Left hindlimb (tissue), 1 donor: ENCODE measurements around the gene KIR3DL2.
"Not testable (repeated sequence)": the region's sequence is repeated elsewhere in the genome, so short reads cannot be mapped to it uniquely, and the experiment has no call there.

Experiments used
- DNase-seq: peaks from one replicate; pipeline ENCODE4 v3.0.0-alpha.2; 2018

KIR3DL2 gene

GRCh38 chr19:54850061-54850640, at the start of gene KIR3DL2:
Gene KIR3DL2 (plus strand): TSS chr19:54850443. CDS start chr19:54850476, 33 bp downstream.
- not testable (repeated sequence) for DNase-seq

DNA sequence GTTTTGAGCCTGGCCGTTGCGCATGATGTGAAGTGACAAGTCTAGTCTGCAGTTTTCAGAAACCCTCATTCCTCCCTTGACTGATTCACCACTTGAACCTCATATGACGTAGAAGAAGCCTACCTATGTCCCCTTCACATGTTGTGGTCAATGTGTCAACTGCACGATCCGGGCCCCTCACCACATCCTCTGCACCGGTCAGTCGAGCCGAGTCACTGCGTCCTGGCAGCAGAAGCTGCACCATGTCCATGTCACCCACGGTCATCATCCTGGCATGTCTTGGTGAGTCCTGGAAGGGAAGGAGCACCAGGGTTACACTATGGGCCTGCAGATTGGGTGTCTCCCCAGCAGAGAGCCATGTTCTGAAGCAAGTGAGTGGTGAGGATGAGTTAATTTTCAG, 46.8 kb upstream of the KIR3DL2 start, which contains the start of gene KIR2DL4:
KIR2DL4 (plus strand) TSS at position 201 of the 400 bp plus-strand sequence; CDS start at position 243, 42 bp downstream.
- no peak for DNase-seq

DNA sequence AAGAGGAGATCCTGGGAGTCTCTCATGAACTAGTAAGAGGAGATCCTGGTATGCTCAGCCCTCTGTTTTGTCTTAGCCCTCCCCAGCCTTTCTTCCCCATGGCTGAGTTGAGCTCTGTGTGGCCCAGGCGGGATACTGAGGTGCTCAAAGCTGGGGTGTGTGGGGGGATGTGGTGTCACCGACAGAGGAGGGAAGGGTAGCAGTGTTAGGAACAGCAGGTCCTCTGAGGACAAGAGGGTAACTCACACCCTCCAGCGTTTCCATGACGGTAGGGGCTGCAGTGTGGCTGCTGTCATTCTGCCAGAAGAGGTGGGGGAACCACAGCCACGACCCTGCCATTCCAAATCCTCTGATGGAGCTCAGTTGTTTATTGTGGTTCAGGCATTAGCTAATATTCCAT, 46.1 kb upstream of the KIR3DL2 start:
- DNase-seq = no peak

- no peak for DNase-seq
Measured at GRCh38 chr19:54804571-54804970, 45.7 kb upstream of the KIR3DL2 start.

- no peak for DNase-seq
Measured at GRCh38 chr19:54805665-54806515, 44.4 kb upstream of the KIR3DL2 start.

DNA sequence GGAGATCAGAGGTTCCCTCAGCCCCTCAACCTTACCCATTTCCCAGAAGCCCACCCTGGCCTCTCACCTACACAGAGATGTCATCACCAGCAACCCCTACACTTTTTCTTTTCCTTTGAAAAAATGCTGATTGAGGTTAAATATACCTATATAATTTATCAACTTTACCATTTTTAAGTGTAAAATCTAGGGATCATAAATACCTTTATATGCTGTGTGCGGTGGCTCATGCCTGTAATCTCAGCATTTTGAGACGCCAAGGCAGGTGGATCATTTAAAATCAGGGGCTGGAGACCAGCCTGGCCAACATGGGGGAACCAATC, 43.8 kb upstream of the KIR3DL2 start:
- no peak for DNase-seq

DNA sequence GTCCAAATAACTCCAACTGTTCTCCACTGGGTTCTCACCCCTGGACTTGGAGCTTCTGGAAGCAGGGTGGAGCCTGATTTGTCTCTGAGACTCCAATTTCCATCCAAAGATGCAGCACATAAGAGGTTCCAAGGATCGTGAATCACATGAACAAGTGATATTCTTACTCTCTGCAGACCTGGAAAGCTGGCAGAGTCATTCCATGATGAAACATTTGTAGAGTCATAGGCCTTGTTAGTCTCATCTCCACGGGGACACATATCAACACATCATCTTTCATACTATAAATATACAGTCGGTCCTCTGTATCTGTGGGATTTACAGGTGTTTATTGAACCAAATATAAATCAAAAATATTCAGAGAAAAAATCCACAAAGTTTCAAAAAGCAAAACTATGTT, 35.7 kb upstream of the KIR3DL2 start:
- not testable (repeated sequence) for DNase-seq

GRCh38 chr19:54816251-54816650, 34.0 kb upstream of the KIR3DL2 start, which contains the start of gene KIR3DL1:
Gene KIR3DL1 (plus strand): TSS chr19:54816468.
- DNase-seq = not testable (repeated sequence)

DNA sequence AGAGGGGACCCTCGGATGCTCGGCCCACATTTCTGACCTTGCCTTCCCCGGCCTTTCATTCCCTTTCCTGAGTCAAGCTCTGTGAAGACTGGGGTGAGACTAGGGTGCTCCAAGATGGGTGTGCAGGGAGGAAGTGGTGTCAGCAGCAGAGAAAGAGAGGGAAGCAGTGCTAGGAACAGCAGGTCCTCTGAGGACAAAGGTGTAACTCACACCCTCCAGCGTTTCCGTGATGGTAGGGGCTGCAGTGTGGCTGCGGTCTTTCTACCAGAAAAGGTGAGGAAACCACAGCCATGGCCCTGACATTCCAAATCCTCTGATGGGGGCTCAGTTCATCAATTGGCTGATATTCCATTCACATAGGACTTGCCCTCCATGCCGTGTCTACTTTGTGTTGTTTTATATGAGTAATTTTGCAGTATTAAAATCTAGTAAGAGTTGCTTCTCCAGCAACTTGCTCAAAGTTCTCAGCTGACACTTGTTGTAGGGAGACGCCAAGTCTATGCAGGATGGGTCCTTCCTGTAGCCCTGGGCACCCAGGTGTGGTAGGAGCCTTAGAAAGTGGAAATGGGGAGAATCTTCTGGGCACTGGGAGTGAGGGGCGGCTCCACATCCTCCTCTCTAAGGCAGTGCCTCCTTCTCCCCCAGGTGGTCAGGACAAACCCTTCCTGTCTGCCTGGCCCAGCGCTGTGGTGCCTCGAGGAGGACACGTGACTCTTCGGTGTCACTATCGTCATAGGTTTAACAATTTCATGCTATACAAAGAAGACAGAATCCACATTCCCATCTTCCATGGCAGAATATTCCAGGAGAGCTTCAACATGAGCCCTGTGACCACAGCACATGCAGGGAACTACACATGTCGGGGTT, 32.3 kb upstream of the KIR3DL2 start:
- no peak for DNase-seq

DNA sequence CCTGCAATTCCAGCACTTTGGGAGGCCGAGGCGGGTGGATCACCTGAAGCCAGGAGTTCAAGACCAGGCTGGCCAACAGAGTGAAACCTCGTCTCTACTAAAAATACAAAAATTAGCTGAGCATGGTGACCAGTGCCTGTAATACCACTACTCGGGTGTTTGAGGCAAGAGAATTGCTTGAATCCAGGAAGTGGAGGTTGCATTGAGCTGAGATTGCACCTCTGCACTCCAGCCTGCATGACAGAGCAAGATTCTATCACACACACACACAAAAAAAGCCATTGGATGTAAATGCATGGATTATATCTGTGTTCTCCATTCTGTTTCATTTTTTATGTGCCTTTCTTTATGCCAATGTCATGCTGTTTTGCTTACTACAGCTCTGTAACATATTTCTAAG, 25.8 kb upstream of the KIR3DL2 start:
- not testable (repeated sequence) for DNase-seq

GRCh38 chr19:54825326-54825725, 24.9 kb upstream of the KIR3DL2 start:
- not testable (repeated sequence) for DNase-seq

DNA sequence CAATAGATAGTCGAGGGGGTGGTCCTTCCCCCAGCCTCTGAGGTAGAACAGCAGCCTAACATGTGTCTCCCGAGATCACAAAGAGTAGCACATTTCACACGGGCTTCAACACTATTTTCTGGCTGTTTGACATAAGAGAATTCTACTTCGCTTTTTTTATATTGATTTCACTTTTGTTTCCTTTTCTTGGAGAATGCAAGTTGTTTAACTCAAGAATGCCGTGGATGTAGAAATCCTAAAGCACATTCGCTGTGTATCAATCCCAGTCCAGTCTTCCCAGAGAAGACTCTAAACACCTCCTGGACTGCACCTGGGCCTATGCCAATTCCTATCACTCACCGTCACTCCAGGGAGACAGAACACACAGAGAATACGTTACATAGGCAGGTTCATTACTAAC, 22.2 kb upstream of the KIR3DL2 start:
- DNase-seq = not testable (repeated sequence)

GRCh38 chr19:54832496-54832895, 17.7 kb upstream of the KIR3DL2 start, which contains the start of gene KIR2DS4:
Gene KIR2DS4 (plus strand): TSS chr19:54832676.
- DNase-seq = not testable (repeated sequence)

DNA sequence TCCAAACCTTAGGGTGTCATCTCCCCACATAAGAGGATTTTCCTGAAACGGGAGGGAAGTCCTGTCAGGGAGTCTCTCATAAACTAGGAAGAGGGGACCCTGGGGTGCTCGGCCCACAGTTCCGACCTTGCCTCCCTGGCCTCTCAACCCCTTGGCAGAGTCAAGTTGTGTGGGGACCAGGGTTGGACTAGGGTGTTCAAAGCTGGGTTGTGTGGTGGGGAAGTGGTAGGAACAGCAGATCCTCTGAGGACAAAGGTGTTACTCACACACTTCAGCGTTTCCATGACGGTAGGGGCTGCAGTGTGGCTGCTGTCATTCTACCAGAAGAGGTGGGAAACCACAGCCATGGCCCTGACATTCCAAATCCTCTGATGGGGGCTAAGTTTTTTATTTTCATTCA, 15.1 kb upstream of the KIR3DL2 start:
- not testable (repeated sequence) for DNase-seq

GRCh38 chr19:54837522-54837921, 12.7 kb upstream of the KIR3DL2 start:
- not testable (repeated sequence) for DNase-seq

GRCh38 chr19:54843171-54843570, 7.1 kb upstream of the KIR3DL2 start:
- not testable (repeated sequence) for DNase-seq

DNA sequence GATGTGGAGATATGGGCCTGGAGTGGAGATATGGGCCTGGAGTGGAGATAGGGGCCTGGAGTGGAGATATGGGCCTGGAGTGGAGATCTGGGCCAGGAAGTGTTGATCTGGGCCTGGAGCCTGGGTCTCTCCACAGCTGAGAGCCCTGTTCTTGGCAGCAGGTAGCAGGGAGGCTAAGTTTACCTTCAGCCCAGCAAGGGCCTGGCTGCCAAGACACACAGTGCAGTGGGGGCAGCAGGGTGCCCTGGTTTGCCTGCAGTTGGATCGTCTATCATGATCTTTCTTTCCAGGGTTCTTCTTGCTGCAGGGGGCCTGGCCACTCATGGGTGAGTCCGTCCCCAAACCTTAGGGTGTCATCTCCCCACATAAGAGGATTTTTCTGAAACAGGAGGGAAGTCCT, 687 bp downstream of the KIR3DL2 start:
- no peak for DNase-seq

DNA sequence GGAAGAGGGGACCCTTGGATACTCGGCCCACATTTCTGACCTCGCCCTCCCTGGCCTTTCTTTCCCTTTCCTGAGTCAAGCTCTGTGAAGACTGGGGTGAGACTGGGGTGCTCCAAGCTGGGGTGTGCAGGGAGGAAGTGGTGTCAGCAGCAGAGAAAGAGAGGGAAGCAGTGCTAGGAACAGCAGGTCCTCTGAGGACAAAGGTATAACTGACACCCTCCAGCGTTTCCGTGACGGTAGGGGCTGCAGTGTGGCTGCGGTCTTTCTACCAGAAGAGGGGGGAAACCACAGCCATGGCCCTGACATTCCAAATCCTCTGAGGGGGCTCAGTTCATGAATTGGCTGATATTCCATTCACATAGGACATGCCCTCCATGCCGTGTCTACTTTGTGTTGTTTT, 1.1 kb downstream of the KIR3DL2 start:
- DNase-seq = no peak

DNA sequence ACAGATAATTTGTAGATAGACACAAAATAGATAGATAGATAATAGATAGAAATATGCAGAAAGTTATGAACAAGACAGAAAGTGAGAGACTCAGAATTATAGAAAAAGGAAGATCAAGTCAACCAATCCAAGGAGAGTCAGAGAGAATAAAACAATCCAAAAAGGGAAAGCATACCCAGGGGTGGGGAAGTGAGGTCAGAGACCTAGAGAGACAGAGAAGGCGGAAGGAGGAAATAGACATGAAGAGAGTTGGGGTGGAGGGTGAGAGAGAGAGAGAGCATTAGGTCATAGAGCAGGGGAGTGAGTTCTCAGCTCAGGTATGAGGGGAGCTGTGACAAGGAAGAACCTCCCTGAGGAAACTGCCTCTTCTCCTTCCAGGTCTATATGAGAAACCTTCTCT, 5.0 kb downstream of the KIR3DL2 start:
- not testable (repeated sequence) for DNase-seq

GRCh38 chr19:54858476-54858875, 8.2 kb downstream of the KIR3DL2 start:
- DNase-seq = not testable (repeated sequence)

DNA sequence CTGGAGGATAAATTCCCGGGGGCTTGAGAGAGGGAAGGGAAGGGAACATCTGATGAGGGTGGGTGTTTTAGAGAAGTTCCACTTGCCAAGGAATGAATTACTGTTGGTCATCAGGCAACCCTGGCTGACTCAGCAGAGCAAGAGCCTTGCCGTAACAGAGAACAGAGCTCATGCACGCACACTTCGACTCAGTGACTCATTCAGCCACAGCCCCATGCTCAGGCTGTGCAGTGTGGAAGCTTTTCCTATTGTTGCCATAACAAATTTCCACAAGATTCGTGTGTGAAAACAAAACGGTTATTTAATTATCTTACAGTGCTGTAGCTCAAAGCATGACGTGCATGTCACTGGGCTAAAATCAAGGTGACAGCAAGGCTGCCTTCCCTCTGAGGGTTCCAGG, 9.2 kb downstream of the KIR3DL2 start:
- DNase-seq = not testable (repeated sequence)

DNA sequence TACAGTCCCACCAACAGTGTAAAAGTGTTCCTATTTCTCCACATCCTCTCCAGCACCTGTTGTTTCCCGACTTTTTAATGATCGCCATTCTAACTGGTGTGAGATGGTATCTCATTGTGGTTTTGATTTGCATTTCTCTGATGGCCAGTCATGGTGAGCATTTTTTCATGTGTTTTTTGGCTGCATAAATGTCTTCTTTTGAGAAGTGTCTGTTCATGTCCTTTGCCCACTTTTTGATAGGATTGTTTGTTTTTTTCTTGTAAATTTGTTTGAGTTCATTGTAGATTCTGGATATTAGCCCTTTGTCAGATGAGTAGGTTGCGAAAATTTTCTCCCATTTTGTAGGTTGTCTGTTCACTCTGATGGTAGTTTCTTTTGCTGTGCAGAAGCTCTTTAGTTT, 13.2 kb downstream of the KIR3DL2 start:
- not testable (repeated sequence) for DNase-seq

GRCh38 chr19:54871696-54872095, 21.5 kb downstream of the KIR3DL2 start:
- no peak for DNase-seq
